Trophoblast cell (in vitro differentiated cells and primary cell): ENCODE results near the gene MAP3K20.

ENCODE experiments used
- DNase-seq, 2 donors: peaks; one replicate each; pipeline ENCODE4 v3.0.0-alpha.2; 2016
- H2AFZ ChIP-seq: 2 replicates; pipeline ENCODE4 v1.6.1; 2013; ENCODE audit warnings: low read length, moderate library complexity, mild to moderate bottlenecking; ENCODE audit not compliant: insufficient read depth, poor library complexity
- H2AK5ac ChIP-seq: 2 replicates; pipeline ENCODE4 v1.6.1; 2013; ENCODE audit warnings: mild to moderate bottlenecking, low read length
- H2BK120ac ChIP-seq: 2 replicates; pipeline ENCODE4 v1.6.1; 2013; ENCODE audit warnings: low read length, mild to moderate bottlenecking, moderate library complexity; ENCODE audit not compliant: insufficient read depth, poor library complexity
- H2BK12ac ChIP-seq: 2 replicates; pipeline ENCODE4 v1.6.1; 2013; ENCODE audit warnings: mild to moderate bottlenecking, low read length, moderate library complexity
- H2BK5ac ChIP-seq: 2 replicates; pipeline ENCODE4 v1.6.1; 2013; ENCODE audit warnings: low read length, low read depth, moderate library complexity, mild to moderate bottlenecking; ENCODE audit not compliant: poor library complexity
- H3K14ac ChIP-seq: 2 replicates; pipeline ENCODE4 v1.6.1; 2013; ENCODE audit warnings: mild to moderate bottlenecking, low read length
- H3K18ac ChIP-seq: 2 replicates; pipeline ENCODE4 v1.6.1; 2013; ENCODE audit warnings: mild to moderate bottlenecking, low read length
- H3K23ac ChIP-seq: 2 replicates; pipeline ENCODE4 v1.6.1; 2013; ENCODE audit warnings: low read length
- H3K27ac ChIP-seq: 2 replicates; pipeline ENCODE4 v1.5.1; 2013; ENCODE audit warnings: low read depth, mild to moderate bottlenecking, inconsistent platforms, low read length, moderate library complexity
- H3K27me3 ChIP-seq: 2 replicates; pipeline ENCODE4 v1.6.1; 2013; ENCODE audit warnings: inconsistent platforms, mild to moderate bottlenecking, low read length, moderate library complexity; ENCODE audit not compliant: insufficient read depth
- H3K36me3 ChIP-seq, 2 experiments: 1 replicate in 1 of 2; 2 replicates in 1 of 2; pipeline ENCODE4 v1.6.1; 2013; ENCODE audit warnings: low read length in 2 of 2, mild to moderate bottlenecking in 2 of 2, moderate library complexity in 1 of 2; ENCODE audit not compliant: insufficient read depth in 2 of 2, control insufficient read depth in 1 of 2
- H3K4ac ChIP-seq: 2 replicates; pipeline ENCODE4 v1.6.1; 2013; ENCODE audit warnings: low read depth, mild to moderate bottlenecking, low read length, moderate library complexity
- H3K4me1 ChIP-seq, 2 experiments: 1 replicate in 1 of 2; 2 replicates in 1 of 2; pipeline ENCODE4 v1.6.1; 2013; ENCODE audit warnings: low read length in 2 of 2, mild to moderate bottlenecking in 2 of 2, moderate library complexity in 1 of 2; ENCODE audit not compliant: insufficient read depth in 2 of 2, control insufficient read depth in 1 of 2
- H3K4me2 ChIP-seq: 2 replicates; pipeline ENCODE4 v1.6.1; 2013; ENCODE audit warnings: inconsistent platforms, mild to moderate bottlenecking, low read length, moderate library complexity
- H3K4me3 ChIP-seq: 2 replicates; pipeline ENCODE4 v1.5.1; 2013; ENCODE audit warnings: mild to moderate bottlenecking, low read depth, low read length, inconsistent platforms
- H3K79me1 ChIP-seq: one replicate; pipeline ENCODE4 v1.6.1; 2013; ENCODE audit warnings: low read length
- H3K79me2 ChIP-seq: 2 replicates; pipeline ENCODE4 v1.6.1; 2013; ENCODE audit warnings: low read length, mild to moderate bottlenecking; ENCODE audit not compliant: control insufficient read depth, insufficient read depth, poor library complexity
- H3K9ac ChIP-seq: 2 replicates; pipeline ENCODE4 v1.6.1; 2013; ENCODE audit warnings: mild to moderate bottlenecking, low read length
- H3K9me3 ChIP-seq: 2 replicates; pipeline ENCODE4 v1.6.1; 2013; ENCODE audit warnings: low read depth, mild to moderate bottlenecking, control low read depth, inconsistent platforms, low read length; ENCODE audit not compliant: insufficient read depth
- H4K12ac ChIP-seq: 2 replicates; pipeline ENCODE4 v1.6.1; 2013; ENCODE audit warnings: low read depth, mild to moderate bottlenecking, low read length, moderate library complexity
- H4K8ac ChIP-seq: 2 replicates; pipeline ENCODE4 v1.6.1; 2013; ENCODE audit warnings: low read depth, mild to moderate bottlenecking, low read length, moderate library complexity
- H4K91ac ChIP-seq: one replicate; pipeline ENCODE4 v1.6.1; 2013; ENCODE audit warnings: low read depth, mild to moderate bottlenecking, low read length, moderate library complexity
- WGBS: extraction: QIAGEN DNeasy Blood & Tissue Kit; methylation state at CpG from one replicate; pipeline ENCODE4 v1.1.7; 2013; ENCODE audit warnings: missing lambda C conversion rate; ENCODE audit not compliant: insufficient read length, insufficient coverage; ENCODE audit errors: extremely low coverage; 5-methylcytosine and 5-hydroxymethylcytosine counted together

The MAP3K20 gene

DNA sequence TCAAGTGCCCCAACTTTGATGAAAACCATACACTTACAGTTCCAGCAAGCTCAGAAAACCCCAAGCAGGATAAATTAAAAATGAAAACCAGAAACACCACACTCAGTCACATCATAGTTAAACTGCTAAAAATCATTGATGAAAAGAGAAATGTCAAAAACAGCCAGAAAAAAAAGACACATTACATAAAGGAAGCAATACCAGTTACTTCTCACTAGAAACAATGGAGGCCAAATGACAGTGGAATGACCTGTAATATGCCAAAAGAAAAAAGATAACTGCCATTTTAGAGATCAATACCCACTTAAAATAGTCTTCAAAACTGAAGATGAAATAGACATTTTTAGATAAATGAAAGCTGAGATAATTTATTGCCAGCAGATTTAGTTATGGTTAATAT, 66.0 kb downstream of the MAP3K20 start:
- Histone ChIP-seq H3K4me1 (no peaks in the 10 kb centered on the region), H3K36me3 (peaks cover 0 to 1% of the 10 kb centered on the region in 2 experiments), H2BK120ac (no peak overlapping the region), H3K79me1 (no peaks in the 10 kb centered on the region), H4K91ac (no peak overlapping the region), H2AK5ac (no peak overlapping the region), H3K4ac (no peak overlapping the region), H3K4me3 (no peak overlapping the region), H3K18ac (no peak overlapping the region), H3K27me3 (no peaks in the 10 kb centered on the region), H3K4me2 (no peak overlapping the region), H3K27ac (no peak overlapping the region), H4K8ac (no peak overlapping the region), H3K9me3 (peaks cover 2% of the 10 kb centered on the region), H3K23ac (no peak overlapping the region), H2BK5ac (no peak overlapping the region), H2AFZ (no peak overlapping the region), H2BK12ac (no peak overlapping the region), H3K9ac (no peak overlapping the region), H3K79me2 (no peaks in the 10 kb centered on the region), H4K12ac (no peak overlapping the region), H3K14ac (no peak overlapping the region)
- DNase-seq: no peak

DNA sequence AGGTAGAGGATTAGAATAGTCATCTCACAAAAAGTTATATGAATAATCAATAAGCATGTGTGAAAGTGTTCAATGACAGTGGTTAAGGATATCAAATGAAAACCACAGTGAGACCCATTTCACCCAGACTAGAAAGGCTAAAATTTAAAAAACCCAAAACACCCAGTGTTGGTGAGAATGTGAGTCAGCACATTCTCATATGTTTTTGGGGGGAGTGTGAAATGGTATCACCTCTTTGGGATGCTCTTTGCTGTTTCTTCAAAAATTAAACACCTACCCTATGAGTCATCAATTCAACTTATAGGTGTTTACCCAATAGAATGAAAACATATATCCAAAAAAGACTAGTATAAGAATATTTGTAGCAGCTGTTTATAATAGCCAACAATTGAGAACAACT, 69.8 kb downstream of the MAP3K20 start:
- Histone ChIP-seq H3K36me3 (peaks cover 0 to 1% of the 10 kb centered on the region in 2 experiments), H2AFZ (no peak overlapping the region), H3K27ac (no peak overlapping the region), H4K8ac (no peak overlapping the region), H3K4me3 (no peak overlapping the region), H3K23ac (no peak overlapping the region), H3K4me1 (no peaks in the 10 kb centered on the region), H2BK12ac (no peak overlapping the region), H3K9ac (no peak overlapping the region), H3K14ac (no peak overlapping the region), H2BK5ac (no peak overlapping the region), H2AK5ac (no peak overlapping the region), H3K27me3 (no peaks in the 10 kb centered on the region), H4K91ac (no peak overlapping the region), H3K4me2 (no peak overlapping the region), H3K9me3 (peaks cover 2% of the 10 kb centered on the region), H2BK120ac (no peak overlapping the region), H3K79me1 (no peaks in the 10 kb centered on the region), H3K4ac (no peak overlapping the region), H3K79me2 (no peaks in the 10 kb centered on the region), H3K18ac (no peak overlapping the region), H4K12ac (no peak overlapping the region)
- no peak for DNase-seq

GRCh38 chr2:173146590-173146989, 70.9 kb downstream of the MAP3K20 start:
- H3K18ac ChIP-seq: no peak overlapping the region
- H3K9me3 ChIP-seq: peaks cover 2% of the 10 kb centered on the region
- no peak overlapping the region for H2AFZ ChIP-seq
- no peaks in the 10 kb centered on the region for H3K4me1 ChIP-seq
- no peak overlapping the region for H3K4me2 ChIP-seq
- H3K4me3 ChIP-seq: no peak overlapping the region
- H3K27me3 ChIP-seq: no peaks in the 10 kb centered on the region
- H3K79me1 ChIP-seq: no peaks in the 10 kb centered on the region
- no peak overlapping the region for H3K9ac ChIP-seq
- H2BK12ac ChIP-seq: no peak overlapping the region
- no CpG with 5 or more reads among the region's 3 CpGs for WGBS
- no peak overlapping the region for H4K8ac ChIP-seq
- no peak overlapping the region for H2BK5ac ChIP-seq
- no peak overlapping the region for H2BK120ac ChIP-seq
- H3K27ac ChIP-seq: no peak overlapping the region
- H4K12ac ChIP-seq: no peak overlapping the region
- peaks cover 0 to 1% of the 10 kb centered on the region in 2 experiments for H3K36me3 ChIP-seq
- H3K14ac ChIP-seq: no peak overlapping the region
- H2AK5ac ChIP-seq: no peak overlapping the region
- H3K79me2 ChIP-seq: no peaks in the 10 kb centered on the region
- no peak overlapping the region for H3K4ac ChIP-seq
- H4K91ac ChIP-seq: no peak overlapping the region
- no peak for DNase-seq
- no peak overlapping the region for H3K23ac ChIP-seq

DNA sequence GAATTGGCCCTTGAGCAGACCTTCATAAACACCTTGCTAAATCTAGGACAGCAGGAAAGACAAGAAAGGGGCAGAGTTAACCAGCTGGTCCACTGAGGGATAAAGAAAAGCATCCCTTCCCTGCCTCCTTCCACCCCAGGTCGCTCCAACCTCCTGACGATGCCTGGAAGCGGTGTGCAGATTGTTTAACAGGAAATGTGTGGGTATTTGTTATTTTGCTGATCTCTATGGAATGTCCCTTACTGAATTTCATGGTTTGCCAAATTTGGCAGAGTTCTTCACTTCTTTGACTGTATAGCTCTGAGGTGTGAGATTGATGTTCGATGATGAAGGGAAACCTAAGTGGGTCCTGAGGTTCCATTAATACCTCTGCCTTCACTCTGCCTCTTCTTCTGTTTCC, 72.9 kb downstream of the MAP3K20 start:
- no peak for DNase-seq
- Histone ChIP-seq H3K9me3 (no peaks in the 10 kb centered on the region), H3K18ac (no peak overlapping the region), H3K79me1 (no peaks in the 10 kb centered on the region), H3K27me3 (no peaks in the 10 kb centered on the region), H2BK5ac (no peak overlapping the region), H4K8ac (no peak overlapping the region), H4K91ac (no peak overlapping the region), H4K12ac (no peak overlapping the region), H3K27ac (no peak overlapping the region), H2AK5ac (no peak overlapping the region), H3K36me3 (no peaks in the 10 kb centered on the region), H2BK120ac (no peak overlapping the region), H3K4me1 (no peaks in the 10 kb centered on the region), H3K14ac (no peak overlapping the region), H3K23ac (no peak overlapping the region), H3K4ac (no peak overlapping the region), H3K9ac (no peak overlapping the region), H2BK12ac (no peak overlapping the region), H3K4me2 (no peak overlapping the region), H2AFZ (no peak overlapping the region), H3K79me2 (no peaks in the 10 kb centered on the region), H3K4me3 (no peak overlapping the region)
- WGBS: no CpG with 5 or more reads among the region's 4 CpGs

DNA sequence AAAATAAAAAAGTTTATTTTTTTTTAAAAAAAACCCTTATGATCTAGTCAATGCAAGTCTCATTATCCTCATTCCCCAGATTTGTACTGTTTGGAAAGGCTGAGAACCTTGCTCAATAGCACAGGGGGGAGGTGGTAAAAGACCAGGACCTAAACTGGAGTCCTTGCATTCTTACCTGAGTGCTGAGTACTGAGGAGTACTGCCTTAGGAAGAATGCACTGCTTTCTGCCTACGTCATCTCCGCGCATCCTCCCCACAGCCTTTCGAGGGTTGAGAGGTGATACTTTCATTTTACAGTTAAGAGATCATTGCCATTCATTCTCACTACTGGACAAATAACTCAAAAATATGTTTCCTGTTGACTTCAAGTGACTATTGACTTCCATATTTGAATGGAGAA, 73.8 kb downstream of the MAP3K20 start:
- WGBS: no CpG with 5 or more reads among the region's 4 CpGs
- no peak overlapping the region for H2AFZ ChIP-seq
- no peak overlapping the region for H3K27ac ChIP-seq
- H3K18ac ChIP-seq: no peak overlapping the region
- H3K4me2 ChIP-seq: no peak overlapping the region
- no peak overlapping the region for H2AK5ac ChIP-seq
- H3K4ac ChIP-seq: no peak overlapping the region
- peak; percentile 33 to 66 for DNase-seq
- no peak overlapping the region for H4K12ac ChIP-seq
- no peaks in the 10 kb centered on the region for H3K79me1 ChIP-seq
- no peaks in the 10 kb centered on the region for H3K27me3 ChIP-seq
- no peak overlapping the region for H4K8ac ChIP-seq
- H3K9me3 ChIP-seq: no peaks in the 10 kb centered on the region
- H3K36me3 ChIP-seq: no peaks in the 10 kb centered on the region
- H2BK12ac ChIP-seq: no peak overlapping the region
- no peak overlapping the region for H2BK5ac ChIP-seq
- H4K91ac ChIP-seq: no peak overlapping the region
- no peak overlapping the region for H3K23ac ChIP-seq
- no peak overlapping the region for H3K4me3 ChIP-seq
- no peaks in the 10 kb centered on the region for H3K79me2 ChIP-seq
- no peaks in the 10 kb centered on the region for H3K4me1 ChIP-seq
- H3K9ac ChIP-seq: no peak overlapping the region
- no peak overlapping the region for H2BK120ac ChIP-seq
- H3K14ac ChIP-seq: no peak overlapping the region
